HL-60/S4 (cell line): ENCODE data around the gene PIF1.

Experiments
- in situ Hi-C: fragments of 300-500 bp; cut with MboI; formaldehyde crosslinking; loops from 2 replicates; pipeline ENCODE4 v1.14.3; 2022; ENCODE audit warnings: low sequenced_read_pairs

The PIF1 gene, protein sequence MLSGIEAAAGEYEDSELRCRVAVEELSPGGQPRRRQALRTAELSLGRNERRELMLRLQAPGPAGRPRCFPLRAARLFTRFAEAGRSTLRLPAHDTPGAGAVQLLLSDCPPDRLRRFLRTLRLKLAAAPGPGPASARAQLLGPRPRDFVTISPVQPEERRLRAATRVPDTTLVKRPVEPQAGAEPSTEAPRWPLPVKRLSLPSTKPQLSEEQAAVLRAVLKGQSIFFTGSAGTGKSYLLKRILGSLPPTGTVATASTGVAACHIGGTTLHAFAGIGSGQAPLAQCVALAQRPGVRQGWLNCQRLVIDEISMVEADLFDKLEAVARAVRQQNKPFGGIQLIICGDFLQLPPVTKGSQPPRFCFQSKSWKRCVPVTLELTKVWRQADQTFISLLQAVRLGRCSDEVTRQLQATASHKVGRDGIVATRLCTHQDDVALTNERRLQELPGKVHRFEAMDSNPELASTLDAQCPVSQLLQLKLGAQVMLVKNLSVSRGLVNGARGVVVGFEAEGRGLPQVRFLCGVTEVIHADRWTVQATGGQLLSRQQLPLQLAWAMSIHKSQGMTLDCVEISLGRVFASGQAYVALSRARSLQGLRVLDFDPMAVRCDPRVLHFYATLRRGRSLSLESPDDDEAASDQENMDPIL

DNA sequence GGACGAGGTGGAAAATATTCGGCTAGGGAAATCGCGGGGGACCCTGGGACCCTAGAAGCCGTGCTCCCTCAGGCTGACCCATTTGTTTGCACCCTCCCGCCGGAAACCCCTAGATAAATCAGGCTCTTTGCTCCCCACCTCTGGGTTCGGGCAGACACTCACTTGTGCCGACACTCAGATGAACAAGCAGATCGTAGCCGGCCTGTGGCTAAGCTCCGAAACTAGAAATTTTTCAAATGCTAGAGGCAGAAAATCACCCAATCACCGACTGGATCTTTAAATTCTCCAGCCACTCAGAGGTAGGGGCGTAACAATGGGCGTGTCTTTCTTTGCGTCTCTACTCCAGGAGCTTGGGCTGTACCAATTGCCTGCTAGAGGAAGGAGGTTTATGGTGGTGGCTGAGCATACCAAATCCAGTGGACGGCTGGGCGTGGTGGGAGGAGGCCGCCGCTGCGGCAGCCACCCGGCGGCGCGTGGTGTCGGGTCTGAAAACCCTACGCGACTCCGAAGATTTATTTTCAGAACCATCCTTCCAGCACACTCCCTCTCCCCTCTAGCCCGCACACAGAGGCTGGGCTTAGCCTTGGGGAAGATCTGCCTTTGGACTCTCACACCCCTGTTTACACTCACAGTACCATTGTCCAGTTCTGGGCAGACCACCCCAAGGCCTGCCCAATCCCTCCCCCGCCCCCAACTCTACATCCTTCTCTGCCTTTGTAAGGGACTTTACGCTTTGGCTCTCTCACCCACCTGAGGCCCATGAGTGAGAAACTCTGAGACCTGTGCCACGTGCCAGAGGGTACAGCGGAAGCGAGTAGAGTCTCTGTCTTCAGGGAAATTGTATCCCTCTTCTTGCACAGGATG lies at the start of gene PIF1:
TSS of gene PIF1 (minus strand) at position 217 of the 864 bp plus-strand sequence. CDS start 1,312 bp downstream, outside the sequence.
- in situ Hi-C loops, result no loop called here

GRCh38 chr15:64870353-64870752 lies 44.9 kb upstream of the PIF1 start:
- in situ Hi-C loops, result no loop called here

- in situ Hi-C loops, result no loop called here
Observed at GRCh38 chr15:64869501-64869900, 44.1 kb upstream of the PIF1 start.

GRCh38 chr15:64865998-64866520 lies 40.6 kb upstream of the PIF1 start:
- in situ Hi-C loops, result no loop called here

- in situ Hi-C loops, result no loop called here
Observed at GRCh38 chr15:64865126-64865997, 39.9 kb upstream of the PIF1 start.

DNA sequence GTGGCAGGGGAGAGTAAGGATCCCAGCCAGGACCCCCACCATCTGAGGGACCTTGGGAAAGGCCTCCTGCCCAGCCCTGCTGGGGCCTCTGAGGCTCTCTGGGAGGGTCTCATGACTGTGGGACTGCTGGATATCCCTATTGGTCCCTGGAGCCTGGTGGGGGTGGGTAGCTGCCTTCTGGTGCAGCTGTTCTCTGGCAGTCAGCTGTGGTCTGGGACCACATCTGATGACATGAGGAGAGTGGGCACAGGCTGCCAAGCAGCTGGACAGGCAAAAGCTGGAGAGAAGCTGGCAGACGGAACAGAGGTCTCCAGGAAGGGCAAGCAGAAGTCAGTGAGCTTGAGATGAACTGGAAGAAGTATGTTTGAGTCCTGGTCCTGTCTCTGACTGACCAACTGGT lies 38.6 kb upstream of the PIF1 start:
- in situ Hi-C loops, result no loop called here

DNA sequence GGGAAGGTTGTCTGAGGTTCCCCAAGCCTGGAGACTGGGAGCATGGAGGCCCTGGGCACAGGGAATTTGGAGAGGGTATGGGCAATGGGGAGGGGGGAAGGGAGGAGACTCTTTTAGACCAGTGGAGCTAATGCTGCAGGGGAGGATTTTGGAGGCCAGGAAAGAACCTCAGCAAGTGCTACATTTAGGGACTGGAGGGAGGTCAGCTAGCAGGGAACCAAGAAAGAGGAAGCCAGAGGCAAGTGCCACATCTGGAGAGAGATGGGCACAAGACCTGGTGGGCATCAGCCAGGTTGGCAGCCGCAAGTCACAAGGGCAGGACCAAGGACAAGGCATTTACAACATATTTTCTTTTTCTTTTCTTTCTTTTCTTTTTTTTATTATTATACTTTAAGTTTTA lies 37.0 kb upstream of the PIF1 start:
- in situ Hi-C loops, result no loop called here

- in situ Hi-C loops, result no loop called here
Observed at GRCh38 chr15:64861960-64862359, 36.5 kb upstream of the PIF1 start.

- in situ Hi-C loops, result no loop called here
Observed at GRCh38 chr15:64861331-64861730, 35.9 kb upstream of the PIF1 start.

DNA sequence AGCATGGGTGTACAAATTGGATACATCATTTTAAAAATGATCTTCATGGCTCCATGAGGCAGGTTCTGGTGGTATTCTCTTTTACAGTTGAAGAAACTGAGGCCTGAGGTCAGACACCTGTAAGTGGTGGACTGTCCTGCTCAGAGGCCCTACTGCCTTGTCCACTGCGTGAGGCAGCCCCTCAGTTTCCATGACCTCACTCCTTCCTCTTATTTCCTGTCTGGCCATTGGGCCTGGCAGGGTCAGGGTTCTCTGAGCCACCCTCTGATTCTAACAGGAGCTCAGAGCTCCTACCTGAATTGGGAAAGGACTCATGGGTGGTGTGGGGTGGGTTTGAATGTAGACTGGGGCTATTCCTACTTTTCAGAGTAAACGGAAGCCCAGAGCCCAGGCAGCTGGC lies 33.8 kb upstream of the PIF1 start:
- in situ Hi-C loops, result no loop called here

GRCh38 chr15:64858021-64858575 lies 32.7 kb upstream of the PIF1 start:
- in situ Hi-C loops, result no loop called here

DNA sequence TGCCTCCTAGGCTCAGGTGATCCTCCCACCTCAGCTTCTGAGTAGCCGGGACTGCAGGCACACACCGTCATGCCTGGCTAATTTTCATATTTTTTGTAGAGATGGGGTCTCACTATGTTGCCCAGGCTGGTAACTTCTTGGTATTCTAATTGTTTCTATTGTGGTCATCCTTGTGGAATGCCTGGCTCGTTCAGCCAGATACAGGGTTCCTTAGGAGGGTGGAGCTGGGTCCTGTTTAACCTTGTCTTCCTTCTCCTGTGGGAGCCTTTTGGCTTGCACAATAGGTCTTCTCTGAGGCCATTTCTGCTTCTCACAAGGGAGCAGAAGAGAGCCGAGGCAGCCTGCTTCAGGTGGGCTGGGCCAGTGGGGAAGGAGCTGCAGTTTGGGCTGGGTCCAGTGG lies 32.0 kb upstream of the PIF1 start:
- in situ Hi-C loops, result no loop called here

- in situ Hi-C loops, result no loop called here
Observed at GRCh38 chr15:64856429-64857145, 31.1 kb upstream of the PIF1 start.

DNA sequence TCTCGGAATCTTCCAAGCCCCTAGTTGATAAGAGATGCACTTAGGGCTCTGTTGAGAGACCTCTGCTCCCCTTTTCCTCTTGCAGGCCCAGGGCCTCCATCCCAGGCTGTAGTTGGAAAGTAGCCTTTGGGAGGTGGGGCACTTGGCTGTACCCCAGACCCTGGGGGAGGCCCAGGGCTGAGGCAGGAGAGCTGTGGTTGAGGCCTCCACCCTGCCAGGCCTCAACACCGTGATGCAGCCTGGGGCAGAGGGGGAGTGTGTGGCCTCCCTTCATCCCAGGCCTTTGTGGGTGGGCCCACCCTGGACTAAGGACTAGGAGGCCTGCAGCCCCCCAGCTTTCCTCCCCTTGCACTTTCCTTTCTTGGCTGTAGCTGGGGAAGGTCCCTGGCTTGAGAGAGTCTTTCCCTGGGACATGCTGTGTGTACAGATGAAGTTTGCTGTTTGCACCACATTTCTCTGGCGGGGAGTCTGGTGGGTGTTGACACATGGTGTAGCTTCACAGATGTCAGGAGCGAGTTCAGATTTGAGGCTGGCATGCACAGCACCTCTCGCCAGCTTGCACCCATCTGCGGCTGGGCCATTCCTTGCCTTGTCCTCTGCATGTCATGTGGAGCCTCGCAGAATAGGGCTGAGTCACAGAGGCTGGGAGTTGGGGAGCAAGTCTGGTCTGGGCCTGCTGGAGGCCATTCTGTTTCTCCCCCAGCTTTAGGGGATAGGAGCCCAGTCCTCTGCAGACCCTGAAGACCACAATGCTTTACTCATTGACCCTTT lies 29.9 kb upstream of the PIF1 start:
- in situ Hi-C loops, result no loop called here

DNA sequence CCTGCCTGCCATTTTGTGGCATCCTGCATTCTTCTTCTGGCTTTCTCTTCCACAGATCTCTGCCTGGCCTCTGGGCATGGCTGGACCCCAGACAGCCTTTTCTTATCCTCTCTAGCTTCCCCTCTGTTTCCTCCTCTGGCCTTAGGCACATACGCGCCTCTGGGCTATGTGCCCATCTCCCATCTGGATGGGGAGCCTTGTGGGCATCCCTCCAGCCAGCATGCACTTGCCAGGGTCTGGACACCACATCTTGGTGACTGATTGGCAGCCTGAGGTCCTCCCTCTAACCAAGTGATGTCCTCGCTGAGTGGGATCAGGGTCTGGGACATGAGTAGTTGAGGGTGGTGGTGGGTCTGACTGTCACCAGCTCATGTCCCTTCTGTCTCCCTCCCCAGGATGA lies 29.1 kb upstream of the PIF1 start:
- in situ Hi-C loops, result no loop called here

GRCh38 chr15:64854041-64854440 lies 28.6 kb upstream of the PIF1 start:
- in situ Hi-C loops, result no loop called here

DNA sequence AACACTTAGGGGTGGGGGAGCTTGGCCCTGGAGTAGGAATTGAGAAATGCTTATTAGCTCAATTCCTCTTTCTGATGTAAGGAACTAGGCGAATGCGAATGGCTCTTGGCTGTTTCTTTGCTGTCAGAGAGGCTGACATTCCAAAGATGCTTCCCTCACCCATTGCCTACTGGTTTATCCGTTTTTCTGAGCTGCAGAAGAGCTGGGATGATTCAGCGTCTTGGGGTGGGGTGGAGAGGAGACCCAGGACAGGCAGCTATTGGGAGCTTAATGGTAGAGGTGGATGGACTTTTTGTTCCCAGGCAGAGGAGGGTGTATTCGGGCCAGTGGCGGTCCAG lies 26.0 kb upstream of the PIF1 start:
- in situ Hi-C loops, result no loop called here

GRCh38 chr15:64850778-64851502 lies 25.5 kb upstream of the PIF1 start:
- in situ Hi-C loops, result no loop called here
